ENCODE results near the gene KIRREL3. TPM values are rescaled to one million over a fixed set of nuclear protein-coding genes. Genes with fewer than 3 reads are reported as not detected.

Gene KIRREL3
- total and polyA plus RNA-seq, 9 of the 15 experiments (the other 6 are each of a cell fraction or from before 2014, with no cell fraction given) = 0.04 to 0.10 TPM; not detected in 7

DNA sequence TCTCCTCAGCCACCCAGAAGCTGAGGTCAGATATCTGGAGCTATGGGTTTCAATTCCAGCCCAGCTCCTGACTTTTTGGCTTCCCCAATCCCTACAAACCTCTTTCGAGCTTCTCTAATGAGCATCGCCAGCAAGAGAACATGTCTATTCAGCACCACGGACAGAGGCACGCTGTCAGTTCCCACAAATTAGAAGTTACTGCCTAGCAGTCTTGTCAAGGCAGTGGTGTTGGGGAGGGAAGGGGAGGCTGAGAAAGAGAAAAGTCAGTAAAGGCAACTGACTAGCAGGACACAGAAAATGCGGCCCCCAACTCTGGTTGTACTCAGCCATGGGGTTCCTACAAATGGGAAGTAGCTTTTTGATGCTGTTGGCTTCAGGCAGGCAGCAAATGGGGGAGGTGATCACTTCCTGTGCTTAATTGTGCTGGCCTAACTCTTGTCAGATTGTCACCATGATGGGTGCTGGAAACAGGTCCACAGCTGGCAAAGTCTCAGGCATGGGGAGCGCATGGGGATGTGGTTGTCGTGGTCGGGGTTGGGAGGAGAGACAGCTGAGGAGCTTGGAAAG is 439.2 kb downstream of the KIRREL3 start:
- FAIRE-seq (peak; percentile 67), DNase-seq (ENCODE audit: extremely low read depth in 1 of 4, low spot score in 3 of 4) (peak; percentile 36 to 54 (median 47)), ATAC-seq (peak; percentile 70; the same call in 2 of the 3 replicates)
- Histone ChIP-seq H3K79me2 (ENCODE audit: control insufficient read depth, insufficient read depth, low read length) (no peaks in the 10 kb centered on the region), H3K9ac (ENCODE audit: insufficient read depth in 1 of 2, low read depth in 2 of 2, low read length in 2 of 2) (no peak overlapping the region), H3K36me3 (ENCODE audit: control insufficient read depth, insufficient read depth, low read length) (no peaks in the 10 kb centered on the region), H4K20me1 (replicated peaks; ENCODE audit: control insufficient read depth, insufficient read depth, low read length) (0 out of 2 replicates have a peak, but pooled peaks cover 5% of the 10 kb centered on the region), H3K9me1 (ENCODE audit: control insufficient read depth, insufficient read depth, low read length) (no peaks in the 10 kb centered on the region), H3K27me3 (ENCODE audit: control insufficient read depth in 2 of 2, insufficient read depth in 2 of 2, low read length in 2 of 2) (no peaks in the 10 kb centered on the region; a peak in 1 of 5 replicates), H3K4me3 (no peak overlapping the region), H3K9me3 (replicated peaks; ENCODE audit: control insufficient read depth, insufficient read depth, low read depth, low read length) (no peaks in the 10 kb centered on the region), H3K4me1 (replicated peaks in 1 of 2; ENCODE audit: control insufficient read depth in 2 of 2, insufficient read depth in 2 of 2, low read length in 2 of 2) (no peaks in the 10 kb centered on the region), H3K27ac (ENCODE audit: extremely low read depth, low read depth, low read length) (no peak overlapping the region), H3K4me2 (ENCODE audit: insufficient read depth, low read length) (no peak overlapping the region), H2AFZ (ENCODE audit: low read depth, low read length) (no peak overlapping the region)
- intact Hi-C loops (cut with micrococcal nuclease) (no loop called here), in situ Hi-C loops (cut with MboI) (no loop called here)
- BruUV-seq (replicated peaks) = no TSS peak
- POLR2A ChIA-PET = interaction anchor here (0.6 to 0.8 kb wide), 4 partner anchors 10 to 1803 kb away, joined by 3 read pairs; no protein-coding TSS in a partner anchor
- CTCF ChIA-PET (ENCODE audit: low intra/inter-chr PET ratio) = no interaction called here
- WGBS (ENCODE audit: insufficient coverage, low coverage, missing lambda C conversion rate) = 1% methylated on average over 8 of the region's 8 CpGs
- TF ChIP-seq, protein P1, sequence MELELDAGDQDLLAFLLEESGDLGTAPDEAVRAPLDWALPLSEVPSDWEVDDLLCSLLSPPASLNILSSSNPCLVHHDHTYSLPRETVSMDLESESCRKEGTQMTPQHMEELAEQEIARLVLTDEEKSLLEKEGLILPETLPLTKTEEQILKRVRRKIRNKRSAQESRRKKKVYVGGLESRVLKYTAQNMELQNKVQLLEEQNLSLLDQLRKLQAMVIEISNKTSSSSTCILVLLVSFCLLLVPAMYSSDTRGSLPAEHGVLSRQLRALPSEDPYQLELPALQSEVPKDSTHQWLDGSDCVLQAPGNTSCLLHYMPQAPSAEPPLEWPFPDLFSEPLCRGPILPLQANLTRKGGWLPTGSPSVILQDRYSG (tag; conservative IDR thresholded peaks at IDR 0.05; ENCODE audit: low read depth) = 0 out of 2 replicates have a peak, but pooled peaks have one; percentile 34
- TF ChIP-seq ZNF253 (CRISPR knock-in tag; conservative IDR thresholded peaks at IDR 0.05) = no peak
- TF ChIP-seq PRMT5 (CRISPR knock-in tag; IDR thresholded peaks at IDR 0.05) = 0 out of 2 replicates have a peak, but pooled peaks have one; percentile 57
- TF ChIP-seq, protein P2, sequence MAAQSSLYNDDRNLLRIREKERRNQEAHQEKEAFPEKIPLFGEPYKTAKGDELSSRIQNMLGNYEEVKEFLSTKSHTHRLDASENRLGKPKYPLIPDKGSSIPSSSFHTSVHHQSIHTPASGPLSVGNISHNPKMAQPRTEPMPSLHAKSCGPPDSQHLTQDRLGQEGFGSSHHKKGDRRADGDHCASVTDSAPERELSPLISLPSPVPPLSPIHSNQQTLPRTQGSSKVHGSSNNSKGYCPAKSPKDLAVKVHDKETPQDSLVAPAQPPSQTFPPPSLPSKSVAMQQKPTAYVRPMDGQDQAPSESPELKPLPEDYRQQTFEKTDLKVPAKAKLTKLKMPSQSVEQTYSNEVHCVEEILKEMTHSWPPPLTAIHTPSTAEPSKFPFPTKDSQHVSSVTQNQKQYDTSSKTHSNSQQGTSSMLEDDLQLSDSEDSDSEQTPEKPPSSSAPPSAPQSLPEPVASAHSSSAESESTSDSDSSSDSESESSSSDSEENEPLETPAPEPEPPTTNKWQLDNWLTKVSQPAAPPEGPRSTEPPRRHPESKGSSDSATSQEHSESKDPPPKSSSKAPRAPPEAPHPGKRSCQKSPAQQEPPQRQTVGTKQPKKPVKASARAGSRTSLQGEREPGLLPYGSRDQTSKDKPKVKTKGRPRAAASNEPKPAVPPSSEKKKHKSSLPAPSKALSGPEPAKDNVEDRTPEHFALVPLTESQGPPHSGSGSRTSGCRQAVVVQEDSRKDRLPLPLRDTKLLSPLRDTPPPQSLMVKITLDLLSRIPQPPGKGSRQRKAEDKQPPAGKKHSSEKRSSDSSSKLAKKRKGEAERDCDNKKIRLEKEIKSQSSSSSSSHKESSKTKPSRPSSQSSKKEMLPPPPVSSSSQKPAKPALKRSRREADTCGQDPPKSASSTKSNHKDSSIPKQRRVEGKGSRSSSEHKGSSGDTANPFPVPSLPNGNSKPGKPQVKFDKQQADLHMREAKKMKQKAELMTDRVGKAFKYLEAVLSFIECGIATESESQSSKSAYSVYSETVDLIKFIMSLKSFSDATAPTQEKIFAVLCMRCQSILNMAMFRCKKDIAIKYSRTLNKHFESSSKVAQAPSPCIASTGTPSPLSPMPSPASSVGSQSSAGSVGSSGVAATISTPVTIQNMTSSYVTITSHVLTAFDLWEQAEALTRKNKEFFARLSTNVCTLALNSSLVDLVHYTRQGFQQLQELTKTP (IDR thresholded peaks at IDR 0.05; ENCODE audit: low read depth in 1 of 2, partially characterized antibody in 2 of 2) = peak in 1 of 2 experiments; percentile 39
- TF ChIP-seq, protein P3, sequence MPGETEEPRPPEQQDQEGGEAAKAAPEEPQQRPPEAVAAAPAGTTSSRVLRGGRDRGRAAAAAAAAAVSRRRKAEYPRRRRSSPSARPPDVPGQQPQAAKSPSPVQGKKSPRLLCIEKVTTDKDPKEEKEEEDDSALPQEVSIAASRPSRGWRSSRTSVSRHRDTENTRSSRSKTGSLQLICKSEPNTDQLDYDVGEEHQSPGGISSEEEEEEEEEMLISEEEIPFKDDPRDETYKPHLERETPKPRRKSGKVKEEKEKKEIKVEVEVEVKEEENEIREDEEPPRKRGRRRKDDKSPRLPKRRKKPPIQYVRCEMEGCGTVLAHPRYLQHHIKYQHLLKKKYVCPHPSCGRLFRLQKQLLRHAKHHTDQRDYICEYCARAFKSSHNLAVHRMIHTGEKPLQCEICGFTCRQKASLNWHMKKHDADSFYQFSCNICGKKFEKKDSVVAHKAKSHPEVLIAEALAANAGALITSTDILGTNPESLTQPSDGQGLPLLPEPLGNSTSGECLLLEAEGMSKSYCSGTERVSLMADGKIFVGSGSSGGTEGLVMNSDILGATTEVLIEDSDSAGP (CRISPR knock-in tag; IDR thresholded peaks at IDR 0.05) = no peak

All from K562 (cell line).